GM18505 (cell line): Measurements from ENCODE around the gene FNTB.

Experiments used
- ATAC-seq: cut with Tn5 transposase; IDR thresholded peaks from one replicate; pipeline ENCODE4 v1.9.1; 2021; ENCODE audit not compliant: unreplicated experiment
- POLR2A ChIP-seq: IDR thresholded peaks from 4 replicates; pipeline ENCODE4 v1.6.1; 2011; ENCODE audit warnings: borderline replicate concordance; ENCODE audit not compliant: insufficient read depth, insufficient read length; ENCODE audit errors: extremely low read depth

Gene FNTB

GRCh38 chr14:65032319-65032718, 45.6 kb downstream of the FNTB start:
- ATAC-seq, result no peak
- no peak for TF ChIP-seq POLR2A

- TF ChIP-seq POLR2A, result no peak
- ATAC-seq, result no peak
Observed at GRCh38 chr14:65033181-65033580, 46.5 kb downstream of the FNTB start.

GRCh38 chr14:65034021-65034420, 47.3 kb downstream of the FNTB start:
- no peak for ATAC-seq
- TF ChIP-seq POLR2A, result no peak

DNA sequence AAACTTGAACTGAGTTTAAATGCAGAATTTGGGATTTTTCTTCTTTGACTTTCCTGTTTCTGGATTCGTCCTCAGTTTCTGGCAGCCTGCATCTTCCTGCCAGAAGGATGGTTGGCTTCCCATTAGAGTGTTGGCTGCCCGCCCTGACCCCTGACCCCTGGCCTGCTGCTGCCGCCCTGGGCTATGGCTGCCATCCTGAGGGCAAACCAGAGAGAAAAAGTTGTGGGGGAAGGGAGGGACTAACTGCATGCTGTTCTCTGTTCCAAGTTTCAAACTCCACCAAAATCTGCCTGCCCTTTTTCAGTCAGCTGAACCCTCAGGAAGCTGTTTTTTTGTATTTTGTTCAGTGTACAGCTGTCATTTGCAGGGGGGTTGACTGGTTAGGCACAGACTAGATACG, 48.4 kb downstream of the FNTB start:
- no peak for TF ChIP-seq POLR2A
- ATAC-seq, result no peak

- ATAC-seq, result no peak
Observed at GRCh38 chr14:65038966-65039365, 52.3 kb downstream of the FNTB start.

GRCh38 chr14:65040666-65041433, 54.2 kb downstream of the FNTB start:
- no peak for TF ChIP-seq POLR2A
- ATAC-seq, result no peak

More at GRCh38 chr14:65038966-65039365, 52.3 kb downstream of the FNTB start:
- no peak for TF ChIP-seq POLR2A

- no peak for ATAC-seq
- TF ChIP-seq POLR2A, result no peak
Observed at GRCh38 chr14:65041434-65041915, 54.8 kb downstream of the FNTB start.

DNA sequence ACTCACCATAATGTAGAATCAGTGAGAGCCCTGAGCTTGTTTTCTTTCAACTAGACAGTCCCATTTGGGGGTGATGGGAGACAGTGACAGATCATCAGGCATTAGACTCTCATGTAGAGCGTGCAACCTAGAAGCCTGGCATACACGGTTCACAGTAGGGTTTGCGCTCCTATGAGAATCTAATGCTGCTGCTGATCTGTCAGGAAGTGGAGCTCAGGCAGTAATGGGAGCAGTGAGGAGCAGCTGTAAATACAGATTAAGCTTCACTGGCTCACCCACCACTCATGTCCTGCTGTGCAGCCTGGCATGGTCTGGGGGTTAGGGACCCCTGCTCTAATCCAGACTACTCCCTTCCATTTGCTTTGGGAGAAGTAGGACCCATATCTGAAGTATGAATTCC, 55.6 kb downstream of the FNTB start:
- no peak for TF ChIP-seq POLR2A
- ATAC-seq, result no peak

- TF ChIP-seq POLR2A, result no peak
- ATAC-seq, result no peak
Observed at GRCh38 chr14:65042731-65043372, 56.2 kb downstream of the FNTB start.

DNA sequence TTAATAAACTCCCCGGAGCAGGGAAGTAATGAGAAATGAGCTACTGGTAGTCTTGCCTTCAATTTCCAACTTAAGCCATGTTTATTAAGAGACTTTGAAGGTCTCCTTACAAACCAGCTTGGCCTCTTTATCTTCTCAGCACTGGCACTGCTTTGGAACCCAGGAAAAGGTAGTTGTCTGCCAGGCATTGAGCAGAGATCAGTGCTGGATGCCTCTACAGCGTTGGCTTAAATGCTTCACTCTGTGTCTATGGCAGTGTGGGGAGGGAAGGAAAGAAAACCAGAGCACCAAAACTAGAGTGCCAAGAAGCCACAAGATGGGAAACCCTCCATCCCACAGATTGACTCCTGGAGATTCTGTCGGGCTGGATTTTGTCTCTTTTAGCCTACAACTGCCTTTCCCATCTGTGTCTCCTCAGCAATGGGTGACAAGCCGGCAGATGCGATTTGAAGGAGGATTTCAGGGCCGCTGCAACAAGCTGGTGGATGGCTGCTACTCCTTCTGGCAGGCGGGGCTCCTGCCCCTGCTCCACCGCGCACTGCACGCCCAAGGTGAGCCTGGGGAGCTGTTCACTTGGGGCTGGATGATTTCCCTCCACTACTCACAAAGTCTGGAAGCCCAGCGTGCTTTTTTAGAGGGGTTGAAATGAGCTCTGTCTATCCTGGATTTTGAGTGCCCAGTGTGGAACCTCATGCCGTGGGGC, 57.3 kb downstream of the FNTB start:
- no peak for ATAC-seq
- no peak for TF ChIP-seq POLR2A

DNA sequence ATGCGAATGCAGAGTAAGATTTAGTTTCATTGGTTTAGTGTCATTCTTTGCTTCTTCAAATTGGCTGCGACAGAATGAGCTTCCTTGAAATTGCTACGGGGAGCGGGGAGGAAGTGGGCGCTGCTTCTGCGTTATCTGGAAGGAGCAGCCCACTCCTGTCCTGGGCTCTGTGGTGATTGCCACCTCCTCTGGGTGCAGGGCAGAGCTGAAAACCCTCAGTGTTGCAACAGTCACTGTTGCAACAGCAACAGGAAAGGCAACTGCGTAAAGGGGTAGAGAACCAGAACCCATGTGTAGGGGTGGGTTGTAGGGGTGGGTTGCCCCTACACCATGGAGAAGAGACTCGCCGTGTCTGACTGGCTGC, 57.9 kb downstream of the FNTB start:
- ATAC-seq, result no peak
- no peak for TF ChIP-seq POLR2A

- no peak for ATAC-seq
- no peak for TF ChIP-seq POLR2A
Observed at GRCh38 chr14:65045006-65045405, 58.3 kb downstream of the FNTB start.

- no peak for TF ChIP-seq POLR2A
- ATAC-seq, result no peak
Observed at GRCh38 chr14:65045709-65046108, 59.0 kb downstream of the FNTB start.

GRCh38 chr14:65052832-65053231, 66.1 kb downstream of the FNTB start:
- ATAC-seq, result no peak
- no peak for TF ChIP-seq POLR2A

DNA sequence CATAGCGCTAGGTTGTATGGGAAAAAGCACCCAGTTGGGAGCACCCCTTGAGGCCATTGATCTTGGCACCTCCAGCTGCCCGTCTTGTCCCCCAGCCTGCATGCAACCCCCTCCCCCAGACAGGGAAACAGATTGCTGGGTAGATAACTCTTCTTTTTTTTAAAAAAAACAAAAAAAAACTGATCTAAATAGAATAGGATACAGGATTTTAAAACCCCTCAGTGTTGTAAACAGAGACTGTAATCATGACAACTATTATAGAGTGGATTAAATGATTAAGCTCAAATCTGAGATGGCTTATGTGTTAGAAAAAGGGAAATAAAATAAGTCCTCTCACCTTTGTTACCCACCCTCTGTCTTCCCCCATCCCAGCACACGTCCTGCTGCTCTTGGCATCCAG, 66.8 kb downstream of the FNTB start:
- ATAC-seq, result no peak
- no peak for TF ChIP-seq POLR2A
